ENCODE measurements around the gene ANXA11. TPM values are rescaled to one million over a fixed set of nuclear protein-coding genes. Genes with fewer than 3 reads are reported as not detected.
"Not testable (repeated sequence)": the region's sequence is repeated elsewhere in the genome, so short reads cannot be mapped to it uniquely, and the experiment has no call there.

ANXA11 gene
- total RNA-seq, 3 donors from 2014 or later = 83.3 to 102 (median 93.4) TPM

- H3K27ac ChIP-seq; intact Hi-C loops (cut with DNase I; ENCODE audit: low total_unique reads): not testable (repeated sequence)
These were observed 39.0 kb upstream of the ANXA11 start for GRCh38 chr10:80244371-80244770.

GRCh38 chr10:80242341-80242740 is 37.0 kb upstream of the ANXA11 start:
- H3K27me3 ChIP-seq; H3K4me3 ChIP-seq; H3K9me3 ChIP-seq; DNase-seq (ENCODE audit: low spot score in 2 of 2); H3K36me3 ChIP-seq; H3K4me1 ChIP-seq; intact Hi-C loops (cut with DNase I; ENCODE audit: low total_unique reads); H3K27ac ChIP-seq: not testable (repeated sequence)

More at GRCh38 chr10:80244371-80244770, 39.0 kb upstream of the ANXA11 start:
- not testable (repeated sequence) for H3K4me1 ChIP-seq; H3K36me3 ChIP-seq; H3K27me3 ChIP-seq; H3K4me3 ChIP-seq; DNase-seq (ENCODE audit: low spot score in 2 of 2); H3K9me3 ChIP-seq

DNA sequence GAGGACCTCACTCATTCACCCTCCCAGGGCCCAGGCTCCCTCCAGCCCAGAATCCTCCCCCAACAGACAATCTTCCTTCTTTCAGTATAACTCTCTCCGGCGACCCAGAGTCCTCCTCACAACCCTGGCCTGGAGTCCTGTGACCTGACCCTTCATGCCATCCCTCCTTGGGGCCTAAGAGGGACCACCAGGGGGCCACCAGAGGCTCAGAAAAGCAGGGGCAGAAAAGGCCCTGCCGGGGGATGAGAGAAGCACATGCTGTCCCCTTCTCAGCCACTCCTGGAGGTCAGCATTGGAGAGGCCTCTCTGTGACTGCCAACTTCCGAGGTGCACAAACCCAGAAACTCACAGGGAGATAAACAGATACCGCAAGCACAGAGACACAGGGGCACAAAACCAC is 31.1 kb upstream of the ANXA11 start:
- H3K27ac ChIP-seq; DNase-seq (ENCODE audit: low spot score in 2 of 2); H3K36me3 ChIP-seq; H3K4me3 ChIP-seq; intact Hi-C loops (cut with DNase I; ENCODE audit: low total_unique reads); H3K4me1 ChIP-seq; H3K9me3 ChIP-seq; H3K27me3 ChIP-seq: not testable (repeated sequence)

DNA sequence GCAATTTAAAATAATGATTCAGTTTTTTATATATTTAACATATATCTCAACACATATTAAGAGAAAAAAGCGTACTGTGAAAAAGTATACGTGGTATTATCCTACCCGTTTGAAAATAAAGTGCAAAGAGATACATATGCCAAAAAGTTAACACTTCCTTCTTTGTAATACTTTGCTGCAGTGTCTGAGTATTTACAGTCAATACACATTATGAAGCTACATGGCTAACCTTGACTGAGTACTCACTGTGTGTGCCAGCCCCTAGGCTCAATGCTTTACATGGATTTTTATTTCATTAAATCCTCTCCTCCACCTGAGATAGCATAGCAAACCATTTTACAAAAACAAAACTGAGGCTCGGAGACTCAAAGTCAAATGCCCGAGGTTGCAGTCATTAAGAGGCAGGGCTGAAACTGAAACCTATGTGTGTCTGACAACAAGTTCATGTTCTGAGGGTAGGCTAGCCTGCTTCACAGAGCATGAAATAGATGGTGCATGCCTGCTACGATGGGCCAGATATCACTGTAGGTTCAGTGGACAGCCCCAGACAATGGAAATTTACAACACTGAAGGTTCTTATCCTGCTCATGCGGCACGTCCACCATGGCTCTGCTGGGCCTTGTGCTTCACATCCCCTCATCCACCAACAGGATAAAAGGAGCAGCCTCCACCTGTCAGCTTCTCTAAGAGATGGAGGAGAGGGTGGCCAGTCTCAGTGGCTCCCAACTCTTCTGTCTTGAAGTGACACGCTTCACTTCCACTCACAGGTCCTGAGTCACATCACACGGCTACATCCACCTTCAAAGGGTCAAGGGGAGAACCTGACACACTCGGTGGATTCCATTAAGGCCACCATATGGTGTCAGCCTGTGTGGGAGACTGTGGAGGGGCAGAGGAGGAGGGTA is 29.2 kb upstream of the ANXA11 start:
- DNase-seq (ENCODE audit: low spot score in 2 of 2); intact Hi-C loops (cut with DNase I; ENCODE audit: low total_unique reads); H3K27me3 ChIP-seq; H3K4me1 ChIP-seq; H3K4me3 ChIP-seq; H3K27ac ChIP-seq; H3K9me3 ChIP-seq; H3K36me3 ChIP-seq: not testable (repeated sequence)

GRCh38 chr10:80233871-80234270 is 28.5 kb upstream of the ANXA11 start:
- DNase-seq (ENCODE audit: low spot score in 2 of 2); H3K27ac ChIP-seq; H3K4me3 ChIP-seq; H3K4me1 ChIP-seq; H3K27me3 ChIP-seq; H3K36me3 ChIP-seq; intact Hi-C loops (cut with DNase I; ENCODE audit: low total_unique reads); H3K9me3 ChIP-seq: not testable (repeated sequence)

- H3K9me3 ChIP-seq; H3K36me3 ChIP-seq; H3K4me1 ChIP-seq; H3K27ac ChIP-seq; H3K4me3 ChIP-seq; H3K27me3 ChIP-seq; DNase-seq (ENCODE audit: low spot score in 2 of 2); intact Hi-C loops (cut with DNase I; ENCODE audit: low total_unique reads): not testable (repeated sequence)
These were observed 21.4 kb upstream of the ANXA11 start for GRCh38 chr10:80226723-80227122.

DNA sequence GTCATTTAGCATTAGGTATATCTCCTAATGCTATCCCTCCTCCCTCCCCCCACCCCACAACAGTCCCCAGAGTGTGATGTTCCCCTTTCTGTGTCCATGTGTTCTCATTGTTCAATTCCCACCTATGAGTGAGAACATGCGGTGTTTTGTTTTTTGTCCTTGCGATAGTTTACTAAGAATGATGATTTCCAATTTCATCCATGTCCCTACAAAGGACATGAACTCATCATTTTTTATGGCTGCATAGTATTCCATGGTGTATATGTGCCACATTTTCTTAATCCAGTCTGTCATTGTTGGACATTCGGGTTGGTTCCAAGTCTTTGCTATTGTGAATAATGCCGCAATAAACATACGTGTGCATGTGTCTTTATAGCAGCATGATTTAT is 17.7 kb upstream of the ANXA11 start:
- H3K4me3 ChIP-seq; H3K36me3 ChIP-seq; H3K27ac ChIP-seq; DNase-seq (ENCODE audit: low spot score in 2 of 2); H3K4me1 ChIP-seq; intact Hi-C loops (cut with DNase I; ENCODE audit: low total_unique reads); H3K27me3 ChIP-seq; H3K9me3 ChIP-seq: not testable (repeated sequence)

- not testable (repeated sequence) for H3K27ac ChIP-seq; H3K4me3 ChIP-seq; DNase-seq (ENCODE audit: low spot score in 2 of 2); H3K4me1 ChIP-seq; H3K36me3 ChIP-seq; H3K9me3 ChIP-seq; H3K27me3 ChIP-seq
- intact Hi-C loops (cut with DNase I; ENCODE audit: low total_unique reads) = loop anchor here (5.0 kb wide), 1 partner anchor 77 kb away; no protein-coding TSS in a partner anchor
These were observed 13.5 kb upstream of the ANXA11 start for GRCh38 chr10:80218878-80219277.

DNA sequence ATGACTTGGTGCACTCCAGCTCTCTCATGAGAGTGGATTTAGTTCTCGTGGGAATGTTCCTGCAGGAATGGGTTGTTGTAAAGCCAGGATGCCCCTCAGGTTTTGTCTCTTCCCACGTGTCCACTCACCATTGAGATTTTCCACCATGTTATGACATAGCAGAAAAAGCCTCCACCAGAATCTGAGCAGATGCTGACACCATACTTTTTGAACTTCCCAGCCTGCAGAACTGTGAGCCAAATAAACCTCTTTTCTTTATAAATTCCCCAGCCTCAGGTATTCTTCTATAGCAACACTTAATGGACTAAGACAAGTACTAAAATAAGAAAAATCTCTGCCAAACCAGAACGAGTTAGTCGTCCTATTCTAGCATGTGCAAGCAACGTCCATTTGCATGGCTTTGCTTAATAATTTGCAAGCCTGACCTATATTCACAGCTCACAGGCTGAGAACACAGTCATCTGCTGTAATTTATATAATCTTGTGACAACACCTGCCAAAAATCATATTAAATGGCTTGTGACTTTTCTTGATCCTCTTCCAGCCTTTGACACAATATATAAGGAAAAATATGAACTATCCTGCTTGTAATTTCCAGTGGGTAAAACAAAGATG is 9.1 kb upstream of the ANXA11 start:
- H3K4me1 ChIP-seq; DNase-seq (ENCODE audit: low spot score in 2 of 2); H3K27ac ChIP-seq; H3K4me3 ChIP-seq; H3K9me3 ChIP-seq; H3K27me3 ChIP-seq; H3K36me3 ChIP-seq; intact Hi-C loops (cut with DNase I; ENCODE audit: low total_unique reads): not testable (repeated sequence)

DNA sequence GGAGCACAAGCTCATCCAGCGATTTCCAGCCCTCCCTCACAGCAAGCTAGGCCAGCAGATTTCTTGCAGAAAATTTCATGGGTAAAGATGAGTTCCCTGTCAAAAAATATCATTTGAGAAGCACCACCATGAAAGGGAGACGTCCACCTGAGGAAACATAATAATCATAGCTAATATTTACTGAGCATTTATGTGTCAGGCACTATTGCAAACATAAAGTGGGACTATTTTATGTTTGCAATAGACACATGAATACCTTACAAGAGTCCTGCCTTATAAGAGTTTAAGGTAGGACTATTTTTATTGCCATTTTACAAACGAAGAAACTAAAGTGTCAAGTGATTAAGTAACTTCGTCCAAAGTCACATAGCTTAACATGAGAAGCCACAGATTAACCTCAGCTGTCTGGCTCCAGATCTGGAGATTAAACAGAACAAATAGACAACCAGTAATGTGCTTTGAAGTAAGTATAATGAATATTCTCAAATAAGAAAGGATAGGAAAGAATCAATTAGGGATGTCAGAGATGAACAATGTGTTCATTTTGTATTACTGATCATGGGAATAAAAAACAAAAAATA is 7.3 kb upstream of the ANXA11 start:
- DNase-seq (ENCODE audit: low spot score in 2 of 2); intact Hi-C loops (cut with DNase I; ENCODE audit: low total_unique reads); H3K4me1 ChIP-seq; H3K36me3 ChIP-seq; H3K27me3 ChIP-seq; H3K27ac ChIP-seq; H3K9me3 ChIP-seq; H3K4me3 ChIP-seq: not testable (repeated sequence)

All from breast epithelium (tissue), 4 donors.